ENCODE measurements around the gene GALNT17. TPM values are rescaled to one million over a fixed set of nuclear protein-coding genes. Genes with fewer than 3 reads are reported as not detected.
A peak's percentile ranks its signal among the peaks of the same experiment; 100 is the strongest.

GALNT17 gene
- total RNA-seq, 1 donor: not detected

GRCh38 chr7:71348821-71349681, 217.1 kb downstream of the GALNT17 start:
- TF ChIP-seq CTCF (IDR thresholded peaks at IDR 0.05; ENCODE audit: insufficient read depth, low read depth, low read length): no peak
- H3K4me3 ChIP-seq (ENCODE audit: low read depth, low read length): no peak overlapping the region
- DNase-seq (ENCODE audit: low read depth): peak; percentile 1

- no peak overlapping the region for H3K4me3 ChIP-seq (ENCODE audit: low read depth, low read length)
- no peak for TF ChIP-seq CTCF (IDR thresholded peaks at IDR 0.05; ENCODE audit: insufficient read depth, low read depth, low read length)
- no peak for DNase-seq (ENCODE audit: low read depth)
These were observed 217.9 kb downstream of the GALNT17 start for GRCh38 chr7:71349682-71350481.

- H3K4me3 ChIP-seq (ENCODE audit: low read depth, low read length): no peak overlapping the region
- no peak for TF ChIP-seq CTCF (IDR thresholded peaks at IDR 0.05; ENCODE audit: insufficient read depth, low read depth, low read length)
- no peak for DNase-seq (ENCODE audit: low read depth)
These were observed 218.7 kb downstream of the GALNT17 start for GRCh38 chr7:71350680-71351079.

- no peak for TF ChIP-seq CTCF (IDR thresholded peaks at IDR 0.05; ENCODE audit: insufficient read depth, low read depth, low read length)
- no peak for DNase-seq (ENCODE audit: low read depth)
- no peak overlapping the region for H3K4me3 ChIP-seq (ENCODE audit: low read depth, low read length)
These were observed 222.8 kb downstream of the GALNT17 start for GRCh38 chr7:71354716-71355115.

GRCh38 chr7:71361451-71362032, 229.6 kb downstream of the GALNT17 start:
- TF ChIP-seq CTCF (IDR thresholded peaks at IDR 0.05; ENCODE audit: insufficient read depth, low read depth, low read length): no peak
- H3K4me3 ChIP-seq (ENCODE audit: low read depth, low read length): no peak overlapping the region
- DNase-seq (ENCODE audit: low read depth): no peak

- H3K4me3 ChIP-seq (ENCODE audit: low read depth, low read length): no peak overlapping the region
- no peak for TF ChIP-seq CTCF (IDR thresholded peaks at IDR 0.05; ENCODE audit: insufficient read depth, low read depth, low read length)
- no peak for DNase-seq (ENCODE audit: low read depth)
These were observed 230.3 kb downstream of the GALNT17 start for GRCh38 chr7:71362240-71362639.

Measured in fibroblast of villous mesenchyme (primary cell).